Measurements from ENCODE around the gene KDM6A.
"Not testable (repeated sequence)": the region's sequence is repeated elsewhere in the genome, so short reads cannot be mapped to it uniquely, and the experiment has no call there.

The KDM6A gene

DNA sequence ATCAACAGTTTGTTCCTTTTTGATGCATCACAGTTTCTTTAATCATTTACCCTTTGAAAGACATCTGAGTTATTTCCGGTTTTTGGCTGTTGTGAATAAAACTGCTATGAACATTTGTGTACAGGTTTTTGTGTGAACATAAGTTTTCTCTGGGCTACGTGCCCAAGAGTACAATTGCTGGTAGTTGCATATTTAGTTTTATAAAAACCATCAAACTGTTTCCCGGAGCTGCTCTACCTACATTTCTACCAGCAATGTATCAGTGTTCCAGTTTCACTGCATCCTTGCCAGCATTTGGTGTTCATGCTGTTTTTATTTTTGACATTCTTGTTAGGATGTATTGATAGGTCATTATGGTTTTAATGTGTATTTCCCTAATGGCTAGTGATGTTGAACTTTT lies 17.3 kb downstream of the KDM6A start:
- no peaks in the 10 kb centered on the region for H3K36me3 ChIP-seq (ENCODE audit: insufficient read depth)
- H3K79me2 ChIP-seq (ENCODE audit: insufficient read depth, low read depth): peaks cover 96% of the 10 kb centered on the region
- no peaks in the 10 kb centered on the region for H3K27me3 ChIP-seq (ENCODE audit: insufficient read depth, low read depth)
- H4K20me1 ChIP-seq (ENCODE audit: insufficient read depth): 0 out of 2 replicates have a peak, but pooled peaks cover 9% of the 10 kb centered on the region
- H3K4me2 ChIP-seq: no peak overlapping the region
- H3K9ac ChIP-seq: no peak overlapping the region
- H3K27ac ChIP-seq: no peak overlapping the region
- TF ChIP-seq, protein P1, sequence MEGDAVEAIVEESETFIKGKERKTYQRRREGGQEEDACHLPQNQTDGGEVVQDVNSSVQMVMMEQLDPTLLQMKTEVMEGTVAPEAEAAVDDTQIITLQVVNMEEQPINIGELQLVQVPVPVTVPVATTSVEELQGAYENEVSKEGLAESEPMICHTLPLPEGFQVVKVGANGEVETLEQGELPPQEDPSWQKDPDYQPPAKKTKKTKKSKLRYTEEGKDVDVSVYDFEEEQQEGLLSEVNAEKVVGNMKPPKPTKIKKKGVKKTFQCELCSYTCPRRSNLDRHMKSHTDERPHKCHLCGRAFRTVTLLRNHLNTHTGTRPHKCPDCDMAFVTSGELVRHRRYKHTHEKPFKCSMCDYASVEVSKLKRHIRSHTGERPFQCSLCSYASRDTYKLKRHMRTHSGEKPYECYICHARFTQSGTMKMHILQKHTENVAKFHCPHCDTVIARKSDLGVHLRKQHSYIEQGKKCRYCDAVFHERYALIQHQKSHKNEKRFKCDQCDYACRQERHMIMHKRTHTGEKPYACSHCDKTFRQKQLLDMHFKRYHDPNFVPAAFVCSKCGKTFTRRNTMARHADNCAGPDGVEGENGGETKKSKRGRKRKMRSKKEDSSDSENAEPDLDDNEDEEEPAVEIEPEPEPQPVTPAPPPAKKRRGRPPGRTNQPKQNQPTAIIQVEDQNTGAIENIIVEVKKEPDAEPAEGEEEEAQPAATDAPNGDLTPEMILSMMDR (conservative IDR thresholded peaks at IDR 0.05; ENCODE audit: low read depth, low read length): no peak
- no peaks in the 10 kb centered on the region for H3K4me1 ChIP-seq (ENCODE audit: low read depth, poor library complexity, severe bottlenecking)
- no peak overlapping the region for H3K4me3 ChIP-seq (IDR thresholded peaks at IDR 0.05; ENCODE audit: insufficient read depth, low read depth, low read length)
- H2AFZ ChIP-seq (ENCODE audit: low read depth): no peak overlapping the region

DNA sequence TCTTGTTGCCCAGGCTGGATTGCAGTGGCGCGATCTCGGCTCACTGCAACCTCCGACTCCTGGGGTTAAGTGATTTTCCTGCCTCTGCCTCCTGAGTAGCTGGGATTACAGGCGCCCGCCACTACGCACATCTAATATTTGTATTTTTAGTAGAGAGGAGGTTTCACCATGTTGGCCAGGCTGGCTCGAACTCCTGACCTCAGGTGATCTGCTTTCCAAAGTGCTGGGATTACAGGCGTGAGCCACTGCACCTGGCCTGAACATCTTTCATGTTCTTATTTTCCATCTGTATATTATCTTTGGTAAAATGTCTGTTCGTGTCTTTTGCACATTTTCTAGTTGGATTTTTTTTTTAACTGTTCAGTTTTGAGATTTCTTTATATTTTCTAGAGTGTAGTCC lies 17.7 kb downstream of the KDM6A start:
- not testable (repeated sequence) for H3K4me2 ChIP-seq; H4K20me1 ChIP-seq (ENCODE audit: insufficient read depth); H3K27ac ChIP-seq; H3K4me3 ChIP-seq (IDR thresholded peaks at IDR 0.05; ENCODE audit: insufficient read depth, low read depth, low read length); H3K9ac ChIP-seq; H2AFZ ChIP-seq (ENCODE audit: low read depth); H3K4me1 ChIP-seq (ENCODE audit: low read depth, poor library complexity, severe bottlenecking); H3K27me3 ChIP-seq (ENCODE audit: insufficient read depth, low read depth); H3K36me3 ChIP-seq (ENCODE audit: insufficient read depth)
- peaks cover 96% of the 10 kb centered on the region for H3K79me2 ChIP-seq (ENCODE audit: insufficient read depth, low read depth)

DNA sequence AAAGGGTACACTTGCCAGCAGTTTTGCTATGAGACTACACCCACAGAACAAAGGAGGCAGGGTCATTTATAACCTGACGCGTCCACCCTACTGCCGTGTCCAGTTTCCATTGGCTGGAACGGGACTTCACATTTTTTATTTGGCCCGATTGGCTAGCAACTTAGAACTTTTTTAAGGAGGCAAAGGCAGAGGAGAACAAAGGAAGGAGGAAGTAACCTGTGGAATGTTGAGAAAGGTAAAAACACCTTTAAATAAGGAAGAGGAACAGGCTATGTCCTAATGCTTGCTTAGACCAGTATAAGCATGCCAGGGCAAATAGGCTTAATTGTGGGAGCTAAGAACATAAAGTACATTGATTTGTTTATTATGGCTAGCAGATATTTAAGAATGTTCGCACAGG lies 18.7 kb downstream of the KDM6A start:
- Histone ChIP-seq H3K9ac (no peak overlapping the region), H2AFZ (ENCODE audit: low read depth) (no peak overlapping the region), H3K27me3 (ENCODE audit: insufficient read depth, low read depth) (no peaks in the 10 kb centered on the region), H3K4me2 (no peak overlapping the region), H4K20me1 (ENCODE audit: insufficient read depth) (0 out of 2 replicates have a peak, but pooled peaks cover 6% of the 10 kb centered on the region), H3K4me3 (IDR thresholded peaks at IDR 0.05; ENCODE audit: insufficient read depth, low read depth, low read length) (no peak overlapping the region), H3K79me2 (ENCODE audit: insufficient read depth, low read depth) (peaks cover 96% of the 10 kb centered on the region), H3K36me3 (ENCODE audit: insufficient read depth) (no peaks in the 10 kb centered on the region), H3K27ac (no peak overlapping the region), H3K4me1 (ENCODE audit: low read depth, poor library complexity, severe bottlenecking) (no peaks in the 10 kb centered on the region)
- TF ChIP-seq, protein P1 (conservative IDR thresholded peaks at IDR 0.05; ENCODE audit: low read depth, low read length): no peak

DNA sequence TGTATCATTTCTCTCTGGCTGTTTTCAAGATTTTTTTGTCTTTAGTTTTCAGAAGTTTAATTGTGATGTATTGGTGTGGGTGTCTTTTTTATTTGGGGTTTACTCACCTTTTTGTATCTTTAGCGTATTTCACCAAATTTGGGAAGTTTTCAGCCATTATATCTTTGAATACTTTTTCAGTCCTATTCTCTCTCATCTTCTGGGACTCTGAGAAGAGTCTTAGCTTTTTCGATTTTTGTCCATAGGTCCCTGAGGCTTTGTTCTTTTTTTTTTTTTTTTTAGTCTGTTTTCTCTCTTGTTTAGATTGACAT lies 23.8 kb downstream of the KDM6A start:
- Histone ChIP-seq H2AFZ (ENCODE audit: low read depth) (no peak overlapping the region), H3K9ac (no peak overlapping the region), H4K20me1 (ENCODE audit: insufficient read depth) (0 out of 2 replicates have a peak, but pooled peaks cover 6% of the 10 kb centered on the region), H3K4me3 (IDR thresholded peaks at IDR 0.05; ENCODE audit: insufficient read depth, low read depth, low read length) (no peak overlapping the region), H3K4me2 (no peak overlapping the region), H3K27me3 (ENCODE audit: insufficient read depth, low read depth) (no peaks in the 10 kb centered on the region), H3K27ac (no peak overlapping the region), H3K79me2 (ENCODE audit: insufficient read depth, low read depth) (peaks cover 94% of the 10 kb centered on the region), H3K36me3 (ENCODE audit: insufficient read depth) (no peaks in the 10 kb centered on the region), H3K4me1 (ENCODE audit: low read depth, poor library complexity, severe bottlenecking) (peaks cover 30% of the 10 kb centered on the region)
- TF ChIP-seq, protein P1 (conservative IDR thresholded peaks at IDR 0.05; ENCODE audit: low read depth, low read length): no peak

DNA sequence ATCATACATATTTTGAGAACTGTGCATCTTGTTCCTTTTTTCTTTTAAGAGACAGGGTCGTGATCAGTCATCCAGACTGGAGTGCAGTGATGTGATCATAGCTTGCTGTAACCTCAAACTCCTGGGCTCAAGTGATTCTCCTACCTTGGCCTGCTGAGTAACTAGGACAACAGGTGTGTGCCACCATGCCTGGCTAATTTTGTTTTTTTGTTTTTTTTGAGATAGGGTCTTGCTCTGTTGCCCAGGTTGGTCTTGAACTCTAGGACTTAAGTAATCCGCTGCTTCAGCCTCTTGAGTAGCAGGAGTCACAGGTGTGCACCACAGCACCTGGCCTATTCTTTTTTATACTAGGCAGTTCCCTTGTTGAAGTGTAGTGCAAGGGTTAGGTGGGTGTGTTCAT lies 24.6 kb downstream of the KDM6A start:
- H3K79me2 ChIP-seq (ENCODE audit: insufficient read depth, low read depth): peaks cover 94% of the 10 kb centered on the region
- no peak overlapping the region for H3K9ac ChIP-seq
- peaks cover 31% of the 10 kb centered on the region for H3K4me1 ChIP-seq (ENCODE audit: low read depth, poor library complexity, severe bottlenecking)
- H2AFZ ChIP-seq (ENCODE audit: low read depth): no peak overlapping the region
- no peaks in the 10 kb centered on the region for H3K27me3 ChIP-seq (ENCODE audit: insufficient read depth, low read depth)
- 0 out of 2 replicates have a peak, but pooled peaks cover 6% of the 10 kb centered on the region for H4K20me1 ChIP-seq (ENCODE audit: insufficient read depth)
- no peak overlapping the region for H3K4me2 ChIP-seq
- no peak overlapping the region for H3K27ac ChIP-seq
- TF ChIP-seq, protein P1 (conservative IDR thresholded peaks at IDR 0.05; ENCODE audit: low read depth, low read length): no peak
- no peak overlapping the region for H3K4me3 ChIP-seq (IDR thresholded peaks at IDR 0.05; ENCODE audit: insufficient read depth, low read depth, low read length)
- H3K36me3 ChIP-seq (ENCODE audit: insufficient read depth): no peaks in the 10 kb centered on the region

Data from KMS-11 (cell line).